Measurements from ENCODE around the gene KIAA0586. TPM values are rescaled to one million over a fixed set of nuclear protein-coding genes. Genes with fewer than 3 reads are reported as not detected.

The KIAA0586 gene
- total RNA-seq, 2 donors from 2014 or later, result 44.7 to 53.9 TPM

DNA sequence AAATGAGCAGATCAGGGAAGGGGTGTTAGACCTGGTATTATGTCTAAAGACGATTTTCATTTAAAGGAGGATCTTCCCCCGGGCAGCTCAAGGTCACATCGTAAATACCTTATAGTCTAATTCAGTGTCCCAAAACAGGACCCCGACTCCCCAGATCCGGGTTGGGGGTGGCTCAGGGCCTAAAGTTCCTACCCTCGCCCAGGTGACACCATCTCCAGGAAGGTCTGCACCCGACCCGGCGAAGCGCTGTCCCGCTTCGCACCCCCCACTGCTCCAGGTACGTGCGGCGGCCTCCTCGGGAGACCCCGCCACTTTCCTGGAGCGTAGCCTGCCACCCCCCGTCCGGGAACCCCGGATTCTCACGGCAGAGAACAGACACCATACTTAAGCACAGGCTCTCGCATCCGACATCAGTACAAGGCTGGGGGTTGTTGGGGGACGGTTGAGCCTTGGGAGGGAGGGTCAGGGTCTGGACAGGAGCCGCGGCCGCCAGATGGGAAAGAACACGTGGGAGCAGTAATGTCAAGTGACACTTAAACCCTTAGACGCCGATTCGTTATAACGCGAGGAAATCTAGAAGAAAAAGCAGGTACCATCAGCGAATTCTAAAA is 744 bp upstream of the KIAA0586 start:
- Mint-ChIP-seq H3K4me1 (ENCODE audit: low read depth) (peaks cover 51% of the 10 kb centered on the region), H3K36me3 (ENCODE audit: insufficient read depth in 2 of 2) (peaks cover 4 to 5% of the 10 kb centered on the region in 2 donors), H3K4me3 (peak overlapping the region; percentile 84 to 96), H3K9me3 (no peaks in the 10 kb centered on the region), H3K27ac (peak overlapping the region; percentile 100), H3K27me3 (ENCODE audit: low read depth) (no peaks in the 10 kb centered on the region)
- DNase-seq, result peak; percentile 55 to 70
- ATAC-seq (replicated peaks in 1 of 2), result peak; percentile 13 to 27

DNA sequence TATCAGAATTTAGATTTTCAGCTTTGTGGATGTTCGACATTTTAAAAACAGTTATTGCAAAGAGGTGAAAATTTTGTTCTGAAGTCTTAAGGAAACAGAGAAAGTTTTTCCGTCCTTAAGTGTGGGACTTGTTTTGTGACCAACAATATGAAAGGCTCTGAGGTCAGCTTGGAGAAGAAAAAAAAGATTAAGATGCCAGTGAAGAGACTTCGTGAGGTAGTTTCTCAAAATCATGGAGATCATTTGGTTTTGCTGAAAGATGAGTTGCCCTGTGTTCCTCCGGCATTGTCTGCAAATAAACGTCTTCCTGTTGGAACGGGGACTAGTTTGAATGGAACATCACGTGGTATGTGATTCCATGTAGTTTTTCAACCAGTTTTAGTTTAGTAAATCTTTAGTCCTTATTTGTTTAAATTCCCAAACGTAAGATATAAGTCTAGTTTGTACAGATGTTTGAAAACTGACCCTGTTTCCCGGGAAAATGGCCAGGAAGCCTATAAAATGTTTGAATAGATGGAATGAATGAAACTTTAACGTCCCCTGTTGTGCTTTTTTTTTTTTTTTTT is 682 bp downstream of the KIAA0586 start:
- DNase-seq, result peak in 1 of 2 donors; percentile 19
- H3K4me3 Mint-ChIP-seq, result peak overlapping the region; percentile 84 to 96
- no peak for ATAC-seq (replicated peaks in 1 of 2)
- H3K36me3 Mint-ChIP-seq (ENCODE audit: insufficient read depth in 2 of 2), result peaks cover 5 to 6% of the 10 kb centered on the region in 2 donors
- no peaks in the 10 kb centered on the region for H3K9me3 Mint-ChIP-seq
- peaks cover 51% of the 10 kb centered on the region for H3K4me1 Mint-ChIP-seq (ENCODE audit: low read depth)
- no peaks in the 10 kb centered on the region for H3K27me3 Mint-ChIP-seq (ENCODE audit: low read depth)
- peak overlapping the region; percentile 100 for H3K27ac Mint-ChIP-seq

DNA sequence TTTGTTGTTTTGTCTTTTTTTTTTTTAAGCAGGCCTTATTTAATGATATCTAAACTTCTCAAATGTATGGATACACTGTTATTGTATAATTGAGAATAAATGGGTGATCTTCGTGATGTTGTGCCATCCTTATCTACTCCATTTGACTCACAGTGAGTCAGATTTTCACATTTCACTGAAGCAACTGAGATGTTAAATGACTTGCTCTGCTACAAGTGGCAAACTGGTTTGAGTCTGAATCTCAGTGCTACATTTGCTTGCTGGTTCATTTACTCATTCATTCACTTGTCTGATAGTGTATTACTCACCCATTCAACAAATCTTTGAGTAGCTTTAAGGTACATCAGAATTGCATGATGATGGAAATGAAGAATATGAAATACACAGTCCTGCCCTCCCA is 2.6 kb downstream of the KIAA0586 start:
- H3K27ac Mint-ChIP-seq, result peak overlapping the region; percentile 87
- peak; percentile 37 to 42 for DNase-seq
- peak overlapping the region; percentile 84 to 96 for H3K4me3 Mint-ChIP-seq
- no peaks in the 10 kb centered on the region for H3K9me3 Mint-ChIP-seq
- H3K36me3 Mint-ChIP-seq (ENCODE audit: insufficient read depth in 2 of 2), result peaks cover 4 to 5% of the 10 kb centered on the region in 2 donors
- peak; percentile 82 for ATAC-seq (replicated peaks in 1 of 2)
- H3K27me3 Mint-ChIP-seq (ENCODE audit: low read depth), result no peaks in the 10 kb centered on the region
- H3K4me1 Mint-ChIP-seq (ENCODE audit: low read depth), result peaks cover 42% of the 10 kb centered on the region

DNA sequence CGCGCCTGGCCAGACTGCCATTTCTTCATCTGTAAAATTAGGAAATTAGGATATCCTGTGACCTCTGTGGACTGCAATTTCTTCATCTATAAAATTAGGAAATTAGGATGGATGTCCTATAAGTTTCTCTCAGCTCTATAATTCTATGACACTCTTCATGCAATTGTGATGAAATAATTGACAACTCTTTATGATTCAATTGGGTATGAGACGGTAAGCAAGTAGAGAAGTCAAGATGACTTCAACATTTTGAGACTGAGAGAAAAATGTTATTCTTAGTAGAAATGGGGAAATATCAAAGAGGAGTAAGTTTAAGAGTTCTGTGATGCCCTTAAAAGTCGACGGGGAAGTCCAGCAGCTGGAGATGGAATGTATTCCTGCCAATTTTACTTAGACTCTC is 12.0 kb downstream of the KIAA0586 start:
- Mint-ChIP-seq H3K27me3 (ENCODE audit: low read depth) (no peaks in the 10 kb centered on the region), H3K36me3 (ENCODE audit: insufficient read depth in 2 of 2) (peaks cover 1 to 21% of the 10 kb centered on the region in 2 donors), H3K9me3 (no peaks in the 10 kb centered on the region), H3K27ac (no peak overlapping the region), H3K4me3 (no peak overlapping the region), H3K4me1 (ENCODE audit: low read depth) (no peaks in the 10 kb centered on the region)
- DNase-seq (no peak), ATAC-seq (replicated peaks in 1 of 2) (no peak)

DNA sequence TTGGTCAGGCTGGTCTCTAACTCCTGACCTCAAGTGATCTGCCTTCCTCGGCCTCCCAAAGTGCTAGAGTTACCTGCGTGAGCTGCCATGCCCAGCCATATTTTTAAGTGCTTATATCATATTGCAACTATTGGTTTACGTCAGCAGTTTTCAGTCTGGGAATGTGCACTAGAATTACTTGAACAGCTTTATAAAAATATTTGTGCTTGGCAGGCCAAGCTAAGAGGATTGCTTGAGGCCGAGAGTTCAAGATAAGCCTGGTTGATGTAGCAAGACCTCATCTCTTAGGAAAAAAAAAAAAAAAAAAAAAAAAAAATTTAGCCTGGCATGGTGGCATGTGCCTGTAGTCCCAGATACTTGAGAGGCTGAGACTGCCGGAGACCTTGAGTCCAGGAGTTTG is 17.1 kb downstream of the KIAA0586 start:
- no peak for DNase-seq
- no peaks in the 10 kb centered on the region for H3K9me3 Mint-ChIP-seq
- no peak overlapping the region for H3K27ac Mint-ChIP-seq
- peaks cover 0 to 13% of the 10 kb centered on the region in 2 donors for H3K36me3 Mint-ChIP-seq (ENCODE audit: insufficient read depth in 2 of 2)
- no peak for ATAC-seq (replicated peaks in 1 of 2)
- H3K27me3 Mint-ChIP-seq (ENCODE audit: low read depth), result no peaks in the 10 kb centered on the region
- H3K4me1 Mint-ChIP-seq (ENCODE audit: low read depth), result no peaks in the 10 kb centered on the region
- H3K4me3 Mint-ChIP-seq, result no peak overlapping the region

DNA sequence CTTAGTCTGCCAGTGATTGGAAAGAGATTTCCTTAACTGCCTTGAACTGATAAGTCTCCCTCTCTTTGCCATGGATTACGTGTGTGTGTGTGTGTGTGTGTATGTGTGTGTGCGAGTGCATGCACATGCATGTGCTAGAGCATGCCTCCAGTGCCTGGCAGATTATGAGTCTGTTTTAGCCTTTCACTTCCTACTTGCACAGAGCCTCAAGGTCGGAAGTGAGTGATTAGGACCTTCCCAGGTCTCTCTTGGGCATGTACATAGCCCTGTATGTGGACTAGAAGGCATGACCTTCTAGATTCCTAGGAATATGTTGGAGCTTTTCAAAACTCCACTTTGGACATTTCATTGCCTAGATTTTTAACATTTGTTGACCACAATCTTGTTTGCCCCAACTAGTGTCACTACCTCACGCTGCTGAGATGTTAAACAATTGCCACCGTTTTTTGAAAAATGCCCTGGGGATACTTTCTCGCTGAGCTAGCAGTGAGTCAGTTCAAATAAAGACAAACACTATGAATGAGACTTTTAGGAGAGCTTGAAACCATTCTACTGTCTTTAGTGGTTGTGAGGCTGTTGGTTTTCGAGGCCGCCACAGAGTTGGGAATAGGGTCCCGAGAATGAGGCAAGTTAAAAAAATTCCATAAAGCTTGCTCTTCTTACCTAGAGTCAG is 28.2 kb downstream of the KIAA0586 start:
- peaks cover 9 to 28% of the 10 kb centered on the region in 2 donors for H3K36me3 Mint-ChIP-seq (ENCODE audit: insufficient read depth in 2 of 2)
- no peak for DNase-seq
- H3K9me3 Mint-ChIP-seq, result no peaks in the 10 kb centered on the region
- no peak for ATAC-seq (replicated peaks in 1 of 2)
- H3K27me3 Mint-ChIP-seq (ENCODE audit: low read depth), result no peaks in the 10 kb centered on the region
- H3K4me3 Mint-ChIP-seq, result no peak overlapping the region
- H3K4me1 Mint-ChIP-seq (ENCODE audit: low read depth), result no peaks in the 10 kb centered on the region
- H3K27ac Mint-ChIP-seq, result no peak overlapping the region

DNA sequence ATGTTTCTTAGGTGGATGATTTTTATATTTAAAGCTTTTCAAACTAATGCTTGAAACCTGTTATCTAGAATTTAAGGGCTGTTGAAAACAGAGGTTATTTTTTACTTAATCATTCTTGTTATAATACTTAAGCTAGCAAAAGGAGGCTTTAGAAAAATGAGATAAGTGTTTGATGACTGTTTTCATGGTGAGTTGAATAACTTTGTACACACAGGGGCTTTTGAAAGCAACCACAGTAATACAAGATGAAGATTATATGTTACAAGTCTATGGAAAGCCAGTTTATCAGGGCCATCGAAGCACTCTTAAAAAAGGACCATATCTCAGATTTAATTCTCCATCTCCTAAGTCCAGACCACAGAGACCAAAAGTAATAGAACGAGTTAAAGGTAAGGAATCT is 33.3 kb downstream of the KIAA0586 start:
- peaks cover 8 to 20% of the 10 kb centered on the region in 2 donors for H3K36me3 Mint-ChIP-seq (ENCODE audit: insufficient read depth in 2 of 2)
- H3K4me1 Mint-ChIP-seq (ENCODE audit: low read depth), result no peaks in the 10 kb centered on the region
- DNase-seq (no peak), ATAC-seq (replicated peaks in 1 of 2) (no peak)
- H3K4me3 Mint-ChIP-seq, result no peak overlapping the region
- no peaks in the 10 kb centered on the region for H3K27me3 Mint-ChIP-seq (ENCODE audit: low read depth)
- H3K9me3 Mint-ChIP-seq, result no peaks in the 10 kb centered on the region
- no peak overlapping the region for H3K27ac Mint-ChIP-seq

DNA sequence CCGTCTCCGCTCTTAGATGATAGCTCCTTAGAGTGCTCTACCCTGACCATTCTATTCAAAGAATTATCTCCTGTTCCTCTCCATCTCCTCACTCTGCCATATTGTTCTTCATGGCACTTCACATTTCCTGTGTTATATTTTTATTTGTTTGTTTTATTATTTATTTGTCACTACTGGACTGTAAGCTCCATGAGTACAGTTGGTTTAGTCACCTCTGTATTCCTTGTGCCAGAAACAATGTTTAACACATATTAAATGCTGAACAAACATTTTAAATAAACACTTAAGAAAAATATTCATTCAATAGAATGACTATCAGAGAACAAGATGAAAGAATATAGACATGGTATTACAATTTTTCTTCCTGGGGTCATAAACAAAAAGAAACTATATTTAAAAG is 35.6 kb downstream of the KIAA0586 start:
- ATAC-seq (replicated peaks in 1 of 2) (no peak), DNase-seq (no peak)
- no peaks in the 10 kb centered on the region for H3K4me1 Mint-ChIP-seq (ENCODE audit: low read depth)
- no peak overlapping the region for H3K27ac Mint-ChIP-seq
- H3K9me3 Mint-ChIP-seq, result no peaks in the 10 kb centered on the region
- H3K4me3 Mint-ChIP-seq, result no peak overlapping the region
- H3K36me3 Mint-ChIP-seq (ENCODE audit: insufficient read depth in 2 of 2), result peaks cover 6 to 14% of the 10 kb centered on the region in 2 donors
- no peaks in the 10 kb centered on the region for H3K27me3 Mint-ChIP-seq (ENCODE audit: low read depth)

DNA sequence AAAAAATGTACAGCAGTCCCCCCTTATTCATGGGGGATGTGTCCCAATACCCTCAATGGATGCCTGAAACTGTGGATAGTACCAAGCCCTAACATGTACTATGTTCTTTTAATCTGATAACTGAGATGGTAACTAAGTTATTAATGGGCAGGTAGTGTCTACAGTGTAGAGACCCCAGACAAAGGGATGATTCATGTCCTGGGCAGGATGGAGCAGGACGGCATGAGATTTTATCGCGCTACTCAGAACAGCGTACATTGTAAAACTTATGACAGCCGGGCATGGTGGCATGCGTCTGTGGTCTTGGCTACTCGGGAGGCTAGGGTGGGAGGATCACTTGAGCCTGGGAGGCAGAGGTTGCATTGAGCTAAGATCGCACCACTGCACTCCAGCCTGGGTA is 37.1 kb downstream of the KIAA0586 start:
- H3K27me3 Mint-ChIP-seq (ENCODE audit: low read depth), result no peaks in the 10 kb centered on the region
- no peak overlapping the region for H3K27ac Mint-ChIP-seq
- DNase-seq (no peak), ATAC-seq (replicated peaks in 1 of 2) (no peak)
- H3K4me3 Mint-ChIP-seq, result no peak overlapping the region
- H3K4me1 Mint-ChIP-seq (ENCODE audit: low read depth), result no peaks in the 10 kb centered on the region
- H3K9me3 Mint-ChIP-seq, result no peaks in the 10 kb centered on the region
- peaks cover 6 to 14% of the 10 kb centered on the region in 2 donors for H3K36me3 Mint-ChIP-seq (ENCODE audit: insufficient read depth in 2 of 2)

DNA sequence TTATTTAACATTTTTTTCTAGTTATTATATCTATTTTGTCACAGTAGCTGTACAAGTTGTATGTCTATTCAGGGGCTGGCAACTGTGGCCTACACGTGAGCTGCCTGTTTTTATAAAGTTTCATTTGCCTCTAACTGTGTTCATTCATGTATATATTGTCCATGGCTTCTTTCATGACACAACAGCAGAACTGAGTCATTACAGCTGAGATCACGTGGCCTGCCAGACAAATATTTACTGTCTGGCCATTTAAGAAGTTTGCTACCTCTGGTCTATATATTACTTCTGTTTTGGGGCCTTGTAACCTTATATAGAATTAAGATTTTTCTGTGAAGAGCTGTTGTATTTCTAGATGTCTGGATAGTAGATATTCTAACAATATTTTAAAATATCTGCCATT is 37.9 kb downstream of the KIAA0586 start:
- Mint-ChIP-seq H3K4me3 (no peak overlapping the region), H3K9me3 (no peaks in the 10 kb centered on the region), H3K27me3 (ENCODE audit: low read depth) (no peaks in the 10 kb centered on the region), H3K36me3 (ENCODE audit: insufficient read depth in 2 of 2) (peaks cover 5 to 12% of the 10 kb centered on the region in 2 donors), H3K4me1 (ENCODE audit: low read depth) (no peaks in the 10 kb centered on the region), H3K27ac (no peak overlapping the region)
- no peak for ATAC-seq (replicated peaks in 1 of 2)
- DNase-seq, result no peak

DNA sequence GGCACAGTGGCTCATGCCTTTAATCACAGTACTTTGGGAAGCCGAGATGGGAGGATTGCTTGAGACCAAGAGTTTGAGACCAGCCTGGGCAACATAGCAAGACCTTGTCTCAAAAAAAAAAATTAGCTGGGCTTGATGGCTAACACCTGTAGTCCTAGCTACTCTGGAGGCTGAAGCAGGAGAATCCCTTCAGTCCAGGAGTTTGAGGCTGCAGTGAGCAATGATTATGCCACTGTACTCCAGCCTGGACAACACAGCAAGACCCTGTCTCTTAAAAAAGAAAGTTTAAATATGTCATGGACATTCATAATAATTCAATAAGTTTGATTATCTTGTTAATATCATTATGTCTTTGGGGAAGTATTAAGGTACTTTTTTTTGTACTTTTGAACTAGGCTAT is 38.9 kb downstream of the KIAA0586 start:
- no peak overlapping the region for H3K4me3 Mint-ChIP-seq
- ATAC-seq (replicated peaks in 1 of 2) (no peak), DNase-seq (no peak)
- H3K36me3 Mint-ChIP-seq (ENCODE audit: insufficient read depth in 2 of 2), result peaks cover 4 to 10% of the 10 kb centered on the region in 2 donors
- H3K27me3 Mint-ChIP-seq (ENCODE audit: low read depth), result no peaks in the 10 kb centered on the region
- H3K27ac Mint-ChIP-seq, result no peak overlapping the region
- no peaks in the 10 kb centered on the region for H3K9me3 Mint-ChIP-seq
- no peaks in the 10 kb centered on the region for H3K4me1 Mint-ChIP-seq (ENCODE audit: low read depth)

DNA sequence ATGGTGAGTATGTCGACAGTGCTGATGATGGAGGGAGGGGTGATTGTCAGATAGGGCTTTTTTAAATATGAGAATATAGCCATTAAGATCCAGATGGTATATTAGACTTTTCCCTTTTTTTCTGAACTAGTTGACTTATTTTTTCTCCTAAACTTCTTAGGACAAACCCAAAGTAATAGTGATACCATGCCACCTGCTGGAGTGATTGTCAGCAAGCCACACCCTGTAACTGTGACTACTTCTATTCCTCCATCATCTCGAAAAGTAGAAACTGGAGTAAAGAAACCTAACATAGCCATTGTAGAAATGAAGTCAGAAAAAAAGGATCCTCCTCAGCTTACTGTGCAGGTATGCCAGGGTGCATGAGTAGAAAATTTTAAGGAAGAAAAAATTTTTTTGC is 40.1 kb downstream of the KIAA0586 start:
- no peaks in the 10 kb centered on the region for H3K9me3 Mint-ChIP-seq
- H3K36me3 Mint-ChIP-seq (ENCODE audit: insufficient read depth in 2 of 2), result peaks cover 4 to 8% of the 10 kb centered on the region in 2 donors
- H3K27me3 Mint-ChIP-seq (ENCODE audit: low read depth), result no peaks in the 10 kb centered on the region
- ATAC-seq (replicated peaks in 1 of 2) (no peak), DNase-seq (no peak)
- no peak overlapping the region for H3K4me3 Mint-ChIP-seq
- no peaks in the 10 kb centered on the region for H3K4me1 Mint-ChIP-seq (ENCODE audit: low read depth)
- no peak overlapping the region for H3K27ac Mint-ChIP-seq

DNA sequence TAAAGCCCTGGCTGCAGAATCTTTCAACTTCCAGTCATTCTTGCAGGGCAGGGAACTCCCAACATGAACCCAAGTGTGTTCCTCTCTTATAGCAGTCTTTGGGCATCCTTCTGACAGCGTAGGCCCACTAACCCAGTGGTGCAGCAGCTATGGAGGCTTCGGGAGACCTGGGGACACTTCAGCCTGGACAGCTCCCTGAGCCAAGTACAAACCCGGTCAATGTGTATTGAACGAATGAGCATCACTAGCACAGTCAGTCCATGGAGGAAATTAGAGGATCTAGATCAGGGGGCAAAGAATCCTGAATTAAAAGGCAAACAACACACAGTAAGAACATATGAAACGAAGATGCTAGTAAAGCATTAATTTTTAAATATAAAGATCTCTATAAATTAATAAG is 41.8 kb downstream of the KIAA0586 start:
- Mint-ChIP-seq H3K27me3 (ENCODE audit: low read depth) (no peaks in the 10 kb centered on the region), H3K4me1 (ENCODE audit: low read depth) (no peaks in the 10 kb centered on the region), H3K27ac (no peak overlapping the region), H3K4me3 (no peak overlapping the region), H3K9me3 (no peaks in the 10 kb centered on the region), H3K36me3 (ENCODE audit: insufficient read depth in 2 of 2) (peaks cover 0 to 3% of the 10 kb centered on the region in 2 donors)
- DNase-seq, result no peak
- ATAC-seq (replicated peaks in 1 of 2), result no peak
